Progenitor cell of endocrine pancreas (in vitro differentiated cells): ENCODE data around the gene ASB18. TPM values are rescaled to one million over a fixed set of nuclear protein-coding genes. Genes with fewer than 3 reads are reported as not detected.
A peak's percentile ranks its signal among the peaks of the same experiment; 100 is the strongest.

Experiments used
- DNase-seq: peaks from one replicate; pipeline ENCODE4 v3.0.0; 2021; ENCODE audit warnings: low spot score; ENCODE audit not compliant: unreplicated experiment
- H3K27ac Mint-ChIP-seq: 2 replicates; pipeline ENCODE4 v1.8.0; 2021; ENCODE audit warnings: mild to moderate bottlenecking, moderate library complexity, mixed read lengths
- H3K27me3 Mint-ChIP-seq: 2 replicates; pipeline ENCODE4 v1.8.0; 2021; ENCODE audit warnings: mixed read lengths
- H3K36me3 Mint-ChIP-seq: 2 replicates; pipeline ENCODE4 v1.8.0; 2022; ENCODE audit warnings: mixed read lengths; ENCODE audit not compliant: insufficient read depth
- H3K4me1 Mint-ChIP-seq: 2 replicates; pipeline ENCODE4 v1.8.0; 2021; ENCODE audit warnings: low read depth, mixed read lengths
- H3K4me3 Mint-ChIP-seq: 2 replicates; pipeline ENCODE4 v1.8.0; 2021; ENCODE audit warnings: low read depth, mild to moderate bottlenecking, moderate library complexity, mixed read lengths
- H3K9me3 Mint-ChIP-seq: 2 replicates; pipeline ENCODE4 v1.8.0; 2021; ENCODE audit warnings: low read depth, mixed read lengths
- CTCF ChIP-seq: fragments of 200-600 bp; sonication (generic); IDR thresholded peaks from one replicate; pipeline ENCODE4 v1.5.0; 2021; ENCODE audit warnings: antibody characterized with exemption, mild to moderate bottlenecking; ENCODE audit not compliant: unreplicated experiment
- total RNA-seq: library from RNA; stranded (reverse); gene quantifications from 2 replicates; pipeline ENCODE4 v1.2.1, GENCODE V29; 2021

Gene ASB18
- total RNA-seq, 1 donor from 2014 or later, result not detected

- Mint-ChIP-seq H3K36me3 (no peaks in the 10 kb centered on the region), H3K4me1 (no peaks in the 10 kb centered on the region), H3K27ac (no peak overlapping the region), H3K9me3 (no peaks in the 10 kb centered on the region), H3K4me3 (no peak overlapping the region), H3K27me3 (peaks cover 8% of the 10 kb centered on the region)
- TF ChIP-seq CTCF, result no peak
- DNase-seq, result no peak
Measured at GRCh38 chr2:236193026-236193425, 71.2 kb downstream of the ASB18 start.

GRCh38 chr2:236190674-236191073 is 73.5 kb downstream of the ASB18 start:
- Mint-ChIP-seq H3K9me3 (peaks cover under 1% of the 10 kb centered on the region), H3K27me3 (peaks cover 8% of the 10 kb centered on the region), H3K27ac (no peak overlapping the region)

GRCh38 chr2:236184701-236185100 is 79.5 kb downstream of the ASB18 start:
- Mint-ChIP-seq H3K27me3 (peaks cover 28% of the 10 kb centered on the region), H3K27ac (no peak overlapping the region), H3K9me3 (peaks cover 9% of the 10 kb centered on the region), H3K36me3 (no peaks in the 10 kb centered on the region), H3K4me3 (no peak overlapping the region), H3K4me1 (peaks cover 5% of the 10 kb centered on the region)
- no peak for TF ChIP-seq CTCF
- DNase-seq, result no peak

More at GRCh38 chr2:236190674-236191073, 73.5 kb downstream of the ASB18 start:
- Mint-ChIP-seq H3K4me3 (no peak overlapping the region), H3K36me3 (no peaks in the 10 kb centered on the region), H3K4me1 (no peaks in the 10 kb centered on the region)
- TF ChIP-seq CTCF, result no peak
- DNase-seq, result no peak

- peak; percentile 92 for TF ChIP-seq CTCF
- Mint-ChIP-seq H3K27ac (peak overlapping the region; percentile 63), H3K4me1 (peaks cover 9% of the 10 kb centered on the region), H3K4me3 (no peak overlapping the region), H3K27me3 (peaks cover 49% of the 10 kb centered on the region), H3K36me3 (no peaks in the 10 kb centered on the region), H3K9me3 (peaks cover 9% of the 10 kb centered on the region)
- no peak for DNase-seq
Measured at GRCh38 chr2:236180831-236181453, 83.3 kb downstream of the ASB18 start.

GRCh38 chr2:236180076-236180816 is 84.0 kb downstream of the ASB18 start:
- no peaks in the 10 kb centered on the region for H3K36me3 Mint-ChIP-seq
- H3K27me3 Mint-ChIP-seq, result peaks cover 56% of the 10 kb centered on the region
- H3K4me3 Mint-ChIP-seq, result no peak overlapping the region
- peaks cover 4% of the 10 kb centered on the region for H3K9me3 Mint-ChIP-seq
- H3K27ac Mint-ChIP-seq, result peak overlapping the region; percentile 27
- DNase-seq, result no peak
- peaks cover 9% of the 10 kb centered on the region for H3K4me1 Mint-ChIP-seq
- no peak for TF ChIP-seq CTCF
